Keratinocyte (primary cell): ENCODE measurements around the gene MAP2K5.

Experiments used
- EZH2 ChIP-seq: IDR thresholded peaks from one replicate; pipeline ENCODE4 v1.6.1; 2012; ENCODE audit warnings: inconsistent platforms, mild to moderate bottlenecking, low read length, moderate library complexity
- TF ChIP-seq, protein P1 (sequence below), 3 experiments: IDR thresholded peaks in 1 of 3; conservative IDR thresholded peaks in 1 of 3; optimal IDR thresholded peaks in 1 of 3; 2 replicates in 2 of 3; 3 replicates in 1 of 3; pipeline versions ENCODE3 to v1.5.1; 2011; ENCODE audit warnings: low read length in 3 of 3, mild to moderate bottlenecking in 3 of 3, moderate library complexity in 2 of 3, control low read depth in 1 of 3, inconsistent platforms in 1 of 3; ENCODE audit not compliant: insufficient read depth in 2 of 3; ENCODE audit errors: extremely low read depth in 1 of 3

GRCh38 chr15:67732164-67732563, 189.7 kb downstream of the MAP2K5 start:
- TF ChIP-seq, protein P1, sequence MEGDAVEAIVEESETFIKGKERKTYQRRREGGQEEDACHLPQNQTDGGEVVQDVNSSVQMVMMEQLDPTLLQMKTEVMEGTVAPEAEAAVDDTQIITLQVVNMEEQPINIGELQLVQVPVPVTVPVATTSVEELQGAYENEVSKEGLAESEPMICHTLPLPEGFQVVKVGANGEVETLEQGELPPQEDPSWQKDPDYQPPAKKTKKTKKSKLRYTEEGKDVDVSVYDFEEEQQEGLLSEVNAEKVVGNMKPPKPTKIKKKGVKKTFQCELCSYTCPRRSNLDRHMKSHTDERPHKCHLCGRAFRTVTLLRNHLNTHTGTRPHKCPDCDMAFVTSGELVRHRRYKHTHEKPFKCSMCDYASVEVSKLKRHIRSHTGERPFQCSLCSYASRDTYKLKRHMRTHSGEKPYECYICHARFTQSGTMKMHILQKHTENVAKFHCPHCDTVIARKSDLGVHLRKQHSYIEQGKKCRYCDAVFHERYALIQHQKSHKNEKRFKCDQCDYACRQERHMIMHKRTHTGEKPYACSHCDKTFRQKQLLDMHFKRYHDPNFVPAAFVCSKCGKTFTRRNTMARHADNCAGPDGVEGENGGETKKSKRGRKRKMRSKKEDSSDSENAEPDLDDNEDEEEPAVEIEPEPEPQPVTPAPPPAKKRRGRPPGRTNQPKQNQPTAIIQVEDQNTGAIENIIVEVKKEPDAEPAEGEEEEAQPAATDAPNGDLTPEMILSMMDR (optimal IDR thresholded peaks at IDR 0.05 in 1 of 3, IDR thresholded peaks at IDR 0.05 in 1 of 3, conservative IDR thresholded peaks at IDR 0.05 in 1 of 3; ENCODE audit: extremely low read depth in 1 of 3, insufficient read depth in 2 of 3, low read length in 3 of 3): no peak
- no peak for TF ChIP-seq EZH2
